ENCODE measurements around the gene KRTAP10-5.
"Not testable (repeated sequence)": the region's sequence is repeated elsewhere in the genome, so short reads cannot be mapped to it uniquely, and the experiment has no call there.

KRTAP10-5 gene

GRCh38 chr21:44611551-44611950 lies 31.1 kb upstream of the KRTAP10-5 start:
- DNase-seq (ENCODE audit: low read depth, low spot score): no peak

- not testable (repeated sequence) for DNase-seq (ENCODE audit: low read depth, low spot score)
Observed at GRCh38 chr21:44610157-44610843, 29.9 kb upstream of the KRTAP10-5 start.

GRCh38 chr21:44609193-44609592 lies 28.8 kb upstream of the KRTAP10-5 start:
- no peak for DNase-seq (ENCODE audit: low read depth, low spot score)

- no peak for DNase-seq (ENCODE audit: low read depth, low spot score)
Observed at GRCh38 chr21:44606495-44606894, 26.1 kb upstream of the KRTAP10-5 start.

- DNase-seq (ENCODE audit: low read depth, low spot score): no peak
Observed at GRCh38 chr21:44603911-44604310, 23.5 kb upstream of the KRTAP10-5 start.

GRCh38 chr21:44603109-44603875 lies 22.9 kb upstream of the KRTAP10-5 start:
- no peak for DNase-seq (ENCODE audit: low read depth, low spot score)

GRCh38 chr21:44602463-44602850 lies 22.1 kb upstream of the KRTAP10-5 start:
- DNase-seq (ENCODE audit: low read depth, low spot score): no peak

GRCh38 chr21:44601596-44602462 lies 21.4 kb upstream of the KRTAP10-5 start:
- no peak for DNase-seq (ENCODE audit: low read depth, low spot score)

GRCh38 chr21:44601091-44601490 lies 20.7 kb upstream of the KRTAP10-5 start:
- not testable (repeated sequence) for DNase-seq (ENCODE audit: low read depth, low spot score)

GRCh38 chr21:44600118-44600978 lies 19.9 kb upstream of the KRTAP10-5 start, which contains the start of gene KRTAP10-7:
KRTAP10-7 (plus strand) TSS chr21:44600597; CDS start chr21:44600622, 25 bp downstream.
- DNase-seq (ENCODE audit: low read depth, low spot score): not testable (repeated sequence)

GRCh38 chr21:44599264-44600029 lies 19.0 kb upstream of the KRTAP10-5 start:
- no peak for DNase-seq (ENCODE audit: low read depth, low spot score)

- DNase-seq (ENCODE audit: low read depth, low spot score): no peak
Observed at GRCh38 chr21:44598061-44598460, 17.7 kb upstream of the KRTAP10-5 start.

GRCh38 chr21:44596068-44596725 lies 15.8 kb upstream of the KRTAP10-5 start:
- no peak for DNase-seq (ENCODE audit: low read depth, low spot score)

- DNase-seq (ENCODE audit: low read depth, low spot score): no peak
Observed at GRCh38 chr21:44595524-44595923, 15.1 kb upstream of the KRTAP10-5 start.

GRCh38 chr21:44594406-44594916 lies 14.1 kb upstream of the KRTAP10-5 start:
- no peak for DNase-seq (ENCODE audit: low read depth, low spot score)

GRCh38 chr21:44593598-44594405 lies 13.4 kb upstream of the KRTAP10-5 start:
- no peak for DNase-seq (ENCODE audit: low read depth, low spot score)

- DNase-seq (ENCODE audit: low read depth, low spot score): no peak
Observed at GRCh38 chr21:44592446-44593311, 12.3 kb upstream of the KRTAP10-5 start, which contains the start of gene KRTAP10-6. KRTAP10-6 (minus strand) TSS chr21:44592505; CDS start chr21:44592484, 21 bp downstream.

GRCh38 chr21:44591801-44592130 lies 11.4 kb upstream of the KRTAP10-5 start:
- not testable (repeated sequence) for DNase-seq (ENCODE audit: low read depth, low spot score)
